K562 (cell line): ENCODE results near the gene DOK7. TPM values are rescaled to one million over a fixed set of nuclear protein-coding genes. Genes with fewer than 3 reads are reported as not detected.
"Not testable (repeated sequence)": the region's sequence is repeated elsewhere in the genome, so short reads cannot be mapped to it uniquely, and the experiment has no call there.

Experiments
- ATAC-seq: fragments of 200-7000 bp; cut with Tn5 transposase; 3 replicates; pipeline ENCODE4 v1.9.1; 2020; ENCODE audit warnings: moderate library complexity
- BruUV-seq: library from RNA; stranded (reverse); fragments of 400-500 nt; replicated peaks from 2 replicates; lab custom pipeline; 2021; lab: Mats Ljungman, UMichigan
- CTCF ChIA-PET: fragments of 300-600 bp; formaldehyde crosslinking; extraction: SDS; loops from one replicate; lab custom pipeline; 2021; ENCODE audit warnings: low intra/inter-chr PET ratio; lab: Yijun Ruan, JAX
- POLR2A ChIA-PET: fragments of 300-600, 350-650 bp; sonication (Branson Sonifier 250); formaldehyde crosslinking; extraction: SDS; loops from one replicate; lab custom pipeline; 2021; ENCODE audit warnings: antibody characterized with exemption, inconsistent platforms; lab: Yijun Ruan, JAX
- DNase-seq, 4 experiments: peaks; one replicate each; pipeline versions ENCODE4 v3.0.0 to v3.0.0-alpha.2; 2011 to 2018; ENCODE audit warnings: low spot score in 3 of 4, mixed read lengths in 3 of 4; ENCODE audit errors: extremely low read depth in 1 of 4
- FAIRE-seq: peaks from 2 replicates; lab custom pipeline; 2011; peaks lifted over from hg19 to GRCh38; lab: Jason Lieb, UNC
- H2AFZ ChIP-seq: 2 replicates; pipeline ENCODE4 v1.6.0; 2011; ENCODE audit warnings: low read depth, low read length, control low read depth, inconsistent platforms
- H3K27ac ChIP-seq: fragments of 200-600 bp; 3 replicates; pipeline ENCODE4 v1.8.0; 2011; ENCODE audit warnings: low read depth, mild to moderate bottlenecking, control low read depth, inconsistent platforms, low read length, moderate library complexity, mixed read lengths; ENCODE audit errors: extremely low read depth
- H3K27me3 ChIP-seq, 2 experiments: fragments of 300-600 bp in 1 of 2; 2 replicates in 1 of 2; 3 replicates in 1 of 2; pipeline versions ENCODE4 v1.6.0 to v1.8.0; 2011; ENCODE audit warnings: inconsistent platforms in 2 of 2, low read length in 2 of 2, mild to moderate bottlenecking in 1 of 2, mixed read lengths in 1 of 2, moderate library complexity in 1 of 2; ENCODE audit not compliant: control insufficient read depth in 2 of 2, insufficient read depth in 2 of 2
- H3K36me3 ChIP-seq: fragments of 300-600 bp; 3 replicates; pipeline ENCODE4 v1.8.0; 2011; ENCODE audit warnings: mild to moderate bottlenecking, low read length, inconsistent platforms; ENCODE audit not compliant: control insufficient read depth, insufficient read depth
- H3K4me1 ChIP-seq, 2 experiments: fragments of 200-600 bp in 1 of 2; replicated peaks in 1 of 2; 2 replicates in 1 of 2; 3 replicates in 1 of 2; pipeline versions ENCODE4 v1.5.1 to v1.8.0; 2011; ENCODE audit warnings: inconsistent platforms in 2 of 2, low read length in 2 of 2, mild to moderate bottlenecking in 1 of 2, mixed read lengths in 1 of 2, moderate library complexity in 1 of 2; ENCODE audit not compliant: control insufficient read depth in 2 of 2, insufficient read depth in 2 of 2
- H3K4me2 ChIP-seq: 2 replicates; pipeline ENCODE4 v1.6.1; 2011; ENCODE audit warnings: low read length, control low read depth, inconsistent platforms, mixed read lengths; ENCODE audit not compliant: insufficient read depth
- H3K4me3 ChIP-seq: fragments of 200-600 bp; sonication (generic), shearing (Covaris generic); 2 replicates; pipeline ENCODE4 v1.5.1; 2016; ENCODE audit warnings: control low read depth, inconsistent platforms
- H3K79me2 ChIP-seq: fragments of 200-600 bp; 3 replicates; pipeline ENCODE4 v1.8.0; 2011; ENCODE audit warnings: low read length, inconsistent platforms; ENCODE audit not compliant: control insufficient read depth, insufficient read depth
- H3K9ac ChIP-seq, 2 experiments: 2 replicates each; pipeline versions ENCODE4 v1.6.0 to v1.6.1; 2011; ENCODE audit warnings: low read depth in 2 of 2, low read length in 2 of 2, control low read depth in 1 of 2, inconsistent platforms in 1 of 2, mild to moderate bottlenecking in 1 of 2, mixed read lengths in 1 of 2; ENCODE audit not compliant: insufficient read depth in 1 of 2
- H3K9me1 ChIP-seq: one replicate; pipeline ENCODE4 v1.6.0; 2011; ENCODE audit warnings: inconsistent platforms, mild to moderate bottlenecking, low read length, moderate library complexity; ENCODE audit not compliant: control insufficient read depth, insufficient read depth
- H3K9me3 ChIP-seq: replicated peaks from 2 replicates; pipeline ENCODE4 v1.5.1; 2011; ENCODE audit warnings: low read depth, low read length, inconsistent platforms; ENCODE audit not compliant: control insufficient read depth, insufficient read depth
- H4K20me1 ChIP-seq: replicated peaks from 2 replicates; pipeline ENCODE4 v1.6.1; 2011; ENCODE audit warnings: low read length, inconsistent platforms, mixed read lengths; ENCODE audit not compliant: control insufficient read depth, insufficient read depth
- WGBS: fragments of 100-300 bp; shearing (Covaris generic); methylation state at CpG from one replicate; pipeline ENCODE4 v1.1.6; 2016; ENCODE audit warnings: low coverage, mixed read lengths; ENCODE audit not compliant: insufficient coverage; ENCODE audit errors: missing lambda C conversion rate; 5-methylcytosine and 5-hydroxymethylcytosine counted together
- in situ Hi-C: fragments of 300-500 bp; cut with MboI; formaldehyde crosslinking; loops from 4 replicates; pipeline ENCODE4 v1.15.0; 2018; ENCODE audit warnings: inconsistent platforms, mixed read lengths
- intact Hi-C: fragments of 100-400 bp; cut with micrococcal nuclease; formaldehyde crosslinking; loops from 2 replicates; pipeline ENCODE4 v1.14.2; 2022
- polyA plus RNA-seq, 8 experiments: library from polyadenylated mRNA; depleted of rRNA in 4 of 8; stranded (reverse) in 5 of 8; unstranded in 3 of 8; fragments of >200 nt; fragmentation: Nextera tagmentation in 2 of 8; fragmentation: Illumina TruSeq in 1 of 8; extraction: Ambion mirVana in 2 of 8; extraction: Trizol in 1 of 8; gene quantifications; 2 replicates each; pipeline versions ENCODE4 v1.2.1 to v1.2.3, GENCODE V29; 2011 to 2014; ENCODE audit warnings: inconsistent platforms in 1 of 8, missing spikeins in 1 of 8
- total RNA-seq, 7 experiments: library from RNA; depleted of rRNA in 6 of 7; stranded (reverse); fragments of >200 nt in 6 of 7; fragmentation: Illumina TruSeq in 2 of 7; extraction: Trizol in 2 of 7; gene quantifications; 2 replicates each; pipeline versions ENCODE4 v1.2.1 to v1.2.3, GENCODE V29; 2011 to 2021; ENCODE audit warnings: low replicate concordance in 1 of 7

Gene DOK7
- total and polyA plus RNA-seq, 9 of the 15 experiments (the other 6 are each of a cell fraction or from before 2014, with no cell fraction given) = not detected

GRCh38 chr4:3538906-3539305, 75.8 kb downstream of the DOK7 start:
- WGBS = 20% methylated on average over 10 of the region's 23 CpGs
- H3K36me3 ChIP-seq, intact Hi-C loops, POLR2A ChIA-PET, CTCF ChIA-PET, BruUV-seq, H2AFZ ChIP-seq, H3K4me1 ChIP-seq, ATAC-seq, H4K20me1 ChIP-seq, H3K9ac ChIP-seq, H3K9me1 ChIP-seq, H3K79me2 ChIP-seq, H3K4me2 ChIP-seq, FAIRE-seq, in situ Hi-C loops, H3K4me3 ChIP-seq, H3K9me3 ChIP-seq, H3K27ac ChIP-seq, DNase-seq: not testable (repeated sequence)
- H3K27me3 ChIP-seq = peaks cover 3 to 12% of the 10 kb centered on the region in 2 experiments; a peak in 3 of 5 replicates

- H3K27me3 ChIP-seq = peaks cover 0 to 14% of the 10 kb centered on the region in 2 experiments; a peak in 2 of 5 replicates
- H3K4me2 ChIP-seq, H3K9me3 ChIP-seq, H3K9ac ChIP-seq, H3K9me1 ChIP-seq, H4K20me1 ChIP-seq, CTCF ChIA-PET, in situ Hi-C loops, H3K36me3 ChIP-seq, DNase-seq, BruUV-seq, POLR2A ChIA-PET, H2AFZ ChIP-seq, H3K79me2 ChIP-seq, H3K27ac ChIP-seq, FAIRE-seq, ATAC-seq, H3K4me1 ChIP-seq, H3K4me3 ChIP-seq, intact Hi-C loops: not testable (repeated sequence)
- WGBS = 7% methylated on average over 5 of the region's 8 CpGs
Observed at GRCh38 chr4:3543415-3543814, 80.3 kb downstream of the DOK7 start.

Other genes starting within 250 kb of the DOK7 start
- 0.12 TPM in 1 of 2 replicates, not detected in the other for gene MSANTD1, start 214.1 kb upstream of the DOK7 start, total RNA-seq (2014; rRNA removed)
- 0.04 TPM in 1 of 2 replicates, not detected in the other for gene MSANTD1, start 214.1 kb upstream of the DOK7 start, total RNA-seq (2014; rRNA removed; fragmentation: Illumina TruSeq; extraction: Trizol)
- gene MSANTD1, start 214.1 kb upstream of the DOK7 start, total RNA-seq (2015; rRNA removed; fragmentation: Illumina TruSeq; extraction: Trizol) = 0.07 TPM in 1 of 2 replicates, not detected in the other
- gene MSANTD1, start 214.1 kb upstream of the DOK7 start, total RNA-seq (2021) = 0.09 TPM in 1 of 2 replicates, not detected in the other
- gene MSANTD1, start 214.1 kb upstream of the DOK7 start, polyA plus RNA-seq (2011; rRNA removed) = not detected in 2 replicates
- gene MSANTD1, start 214.1 kb upstream of the DOK7 start, polyA plus RNA-seq (2014; fragmentation: Illumina TruSeq; extraction: Trizol) = not detected in 2 replicates
- gene MSANTD1, start 214.1 kb upstream of the DOK7 start, polyA plus RNA-seq (2014; fragmentation: Nextera tagmentation; extraction: Ambion mirVana) = not detected
- not detected in 2 replicates for gene MSANTD1, start 214.1 kb upstream of the DOK7 start, polyA plus RNA-seq (2014; rRNA removed)
- 3.6 and 4.7 TPM in 2 replicates for gene RGS12, start 170.3 kb upstream of the DOK7 start, total RNA-seq (2014; rRNA removed)
- 5.7 and 6.4 TPM in 2 replicates for gene RGS12, start 170.3 kb upstream of the DOK7 start, total RNA-seq (2014; rRNA removed; fragmentation: Illumina TruSeq; extraction: Trizol)
- gene RGS12, start 170.3 kb upstream of the DOK7 start, total RNA-seq (2015; rRNA removed; fragmentation: Illumina TruSeq; extraction: Trizol) = 6.3 and 6.4 TPM in 2 replicates
- 6.8 and 8.8 TPM in 2 replicates for gene RGS12, start 170.3 kb upstream of the DOK7 start, total RNA-seq (2021)
- gene RGS12, start 170.3 kb upstream of the DOK7 start, polyA plus RNA-seq (2011; rRNA removed) = 4.3 and 5.8 TPM in 2 replicates
- 5.5 and 6.4 TPM in 2 replicates for gene RGS12, start 170.3 kb upstream of the DOK7 start, polyA plus RNA-seq (2014; fragmentation: Illumina TruSeq; extraction: Trizol)
- under 1 TPM; 0.30 to 0.42 TPM for gene RGS12, start 170.3 kb upstream of the DOK7 start, polyA plus RNA-seq (2014; fragmentation: Nextera tagmentation; extraction: Ambion mirVana)
- gene RGS12, start 170.3 kb upstream of the DOK7 start, polyA plus RNA-seq (2014; rRNA removed) = 4.2 and 5.1 TPM in 2 replicates
- not detected in 2 replicates for gene HGFAC, start 21.3 kb upstream of the DOK7 start, total RNA-seq (2014; rRNA removed)
- gene HGFAC, start 21.3 kb upstream of the DOK7 start, total RNA-seq (2014; rRNA removed; fragmentation: Illumina TruSeq; extraction: Trizol) = not detected in 2 replicates
- not detected in 2 replicates for gene HGFAC, start 21.3 kb upstream of the DOK7 start, total RNA-seq (2015; rRNA removed; fragmentation: Illumina TruSeq; extraction: Trizol)
- 0.09 TPM in 1 of 2 replicates, not detected in the other for gene HGFAC, start 21.3 kb upstream of the DOK7 start, total RNA-seq (2021)
- gene HGFAC, start 21.3 kb upstream of the DOK7 start, polyA plus RNA-seq (2011; rRNA removed) = not detected in 2 replicates
- gene HGFAC, start 21.3 kb upstream of the DOK7 start, polyA plus RNA-seq (2014; fragmentation: Illumina TruSeq; extraction: Trizol) = not detected in 2 replicates
- not detected for gene HGFAC, start 21.3 kb upstream of the DOK7 start, polyA plus RNA-seq (2014; fragmentation: Nextera tagmentation; extraction: Ambion mirVana)
- 0.13 TPM in 1 of 2 replicates, not detected in the other for gene HGFAC, start 21.3 kb upstream of the DOK7 start, polyA plus RNA-seq (2014; rRNA removed)
- 73.5 and 105 TPM in 2 replicates for gene LRPAP1, start 69.1 kb downstream of the DOK7 start, total RNA-seq (2014; rRNA removed)
- 18.7 and 24.6 TPM in 2 replicates for gene LRPAP1, start 69.1 kb downstream of the DOK7 start, total RNA-seq (2014; rRNA removed; fragmentation: Illumina TruSeq; extraction: Trizol)
- gene LRPAP1, start 69.1 kb downstream of the DOK7 start, total RNA-seq (2015; rRNA removed; fragmentation: Illumina TruSeq; extraction: Trizol) = 41.8 and 49.7 TPM in 2 replicates
- gene LRPAP1, start 69.1 kb downstream of the DOK7 start, total RNA-seq (2021) = 72.0 and 75.5 TPM in 2 replicates
- 43.6 and 45.0 TPM in 2 replicates for gene LRPAP1, start 69.1 kb downstream of the DOK7 start, polyA plus RNA-seq (2011; rRNA removed)
- 33.1 and 55.4 TPM in 2 replicates for gene LRPAP1, start 69.1 kb downstream of the DOK7 start, polyA plus RNA-seq (2014; fragmentation: Illumina TruSeq; extraction: Trizol)
- gene LRPAP1, start 69.1 kb downstream of the DOK7 start, polyA plus RNA-seq (2014; fragmentation: Nextera tagmentation; extraction: Ambion mirVana) = 1 to 10 TPM; 1.1 to 6.1 TPM
- 57.7 and 69.9 TPM in 2 replicates for gene LRPAP1, start 69.1 kb downstream of the DOK7 start, polyA plus RNA-seq (2014; rRNA removed)